OCI-LY7 (cell line): Measurements from ENCODE around the gene KCNMA1. TPM values are rescaled to one million over a fixed set of nuclear protein-coding genes. Genes with fewer than 3 reads are reported as not detected.

ENCODE experiments used
- BruUV-seq: library from RNA; stranded (reverse); fragments of 400-500 nt; replicated peaks from 2 replicates; lab custom pipeline; 2021; lab: Mats Ljungman, UMichigan
- CTCF ChIA-PET: fragments of 300-600 bp; sonication (Branson Sonifier 250); formaldehyde crosslinking; loops from one replicate; lab custom pipeline; 2022; ENCODE audit warnings: antibody characterized with exemption; ENCODE audit not compliant: unreplicated experiment; lab: Charles Lee
- POLR2A ChIA-PET: fragments of 300-600 bp; sonication (Branson Sonifier 250); formaldehyde crosslinking; loops from one replicate; lab custom pipeline; 2022; ENCODE audit warnings: antibody characterized with exemption; lab: Charles Lee
- DNase-seq: peaks from one replicate; pipeline ENCODE4 v3.0.0-alpha.2; 2015; ENCODE audit warnings: low spot score
- H2AFZ ChIP-seq: fragments of 200-600 bp; sonication (generic), shearing (Covaris generic); 2 replicates; pipeline ENCODE4 v1.6.1; 2014; ENCODE audit warnings: mild to moderate bottlenecking, antibody characterized with exemption, low read length, moderate library complexity
- H3K27ac ChIP-seq: fragments of 200-600 bp; sonication (generic); 2 replicates; pipeline ENCODE4 v1.5.1; 2014; ENCODE audit warnings: mixed run types, low read depth, mild to moderate bottlenecking, moderate library complexity, low read length, inconsistent platforms; ENCODE audit not compliant: poor library complexity, severe bottlenecking
- H3K36me3 ChIP-seq: fragments of 200-600 bp; sonication (generic); 2 replicates; pipeline ENCODE4 v1.6.1; 2014; ENCODE audit warnings: mild to moderate bottlenecking, antibody characterized with exemption, low read length, moderate library complexity, mixed read lengths; ENCODE audit not compliant: insufficient read depth
- H3K4me1 ChIP-seq: fragments of 200-600 bp; sonication (generic); 2 replicates; pipeline ENCODE4 v1.5.1; 2014; ENCODE audit warnings: mild to moderate bottlenecking, low read length; ENCODE audit not compliant: insufficient read depth, poor library complexity, severe bottlenecking
- H3K4me2 ChIP-seq: fragments of 200-600 bp; sonication (generic); 2 replicates; pipeline ENCODE4 v1.6.1; 2014; ENCODE audit warnings: mild to moderate bottlenecking, low read length
- H3K4me3 ChIP-seq: fragments of 200-600 bp; sonication (generic); 2 replicates; pipeline ENCODE4 v1.5.1; 2014; ENCODE audit warnings: mild to moderate bottlenecking, low read depth, low read length; ENCODE audit not compliant: poor library complexity, severe bottlenecking
- H3K79me2 ChIP-seq: fragments of 200-600 bp; sonication (generic); 2 replicates; pipeline ENCODE4 v1.6.1; 2016; ENCODE audit warnings: low read depth, mild to moderate bottlenecking, low read length, moderate library complexity, mixed read lengths; ENCODE audit not compliant: insufficient read depth
- H3K9me2 ChIP-seq: fragments of 200-600 bp; sonication (generic); 2 replicates; pipeline ENCODE4 v1.6.1; 2016; ENCODE audit warnings: mild to moderate bottlenecking, low read length, mixed read lengths; ENCODE audit not compliant: insufficient read depth
- H3K9me3 ChIP-seq: fragments of 200-600 bp; sonication (generic); 2 replicates; pipeline ENCODE4 v1.6.1; 2014; ENCODE audit warnings: mild to moderate bottlenecking, mixed run types, low read length, mixed read lengths
- H4K20me1 ChIP-seq: fragments of 200-600 bp; sonication (generic); 2 replicates; pipeline ENCODE4 v1.6.1; 2014; ENCODE audit warnings: mild to moderate bottlenecking, antibody characterized with exemption, low read length, moderate library complexity, mixed read lengths; ENCODE audit not compliant: insufficient read depth
- CTCF ChIP-seq: fragments of 200-600 bp; sonication (generic); conservative IDR thresholded peaks from 2 replicates; pipeline ENCODE4 v1.5.1; 2014; ENCODE audit warnings: mild to moderate bottlenecking, antibody characterized with exemption, low read length, moderate library complexity, mixed read lengths
- EZH2phosphoT487 ChIP-seq: fragments of 200-600 bp; sonication (generic); IDR thresholded peaks from 2 replicates; pipeline ENCODE4 v1.6.1; 2018; ENCODE audit warnings: low read depth, borderline replicate concordance, mild to moderate bottlenecking, mixed run types, antibody characterized with exemption, low read length, moderate library complexity, mixed read lengths
- intact Hi-C: fragments of 100-400 bp; cut with micrococcal nuclease; formaldehyde crosslinking; loops from one replicate; pipeline ENCODE4 v1.10.0; 2022; ENCODE audit not compliant: unreplicated experiment
- total RNA-seq, 2 experiments: library from RNA; depleted of rRNA in 1 of 2; stranded (reverse); fragments of >200 nt in 1 of 2; shearing (Covaris generic) in 1 of 2; gene quantifications; 2 replicates each; pipeline ENCODE4 v1.2.3, GENCODE V29; 2014 to 2022

The KCNMA1 gene
- total RNA-seq, 2 experiments from 2014 or later, result not detected

DNA sequence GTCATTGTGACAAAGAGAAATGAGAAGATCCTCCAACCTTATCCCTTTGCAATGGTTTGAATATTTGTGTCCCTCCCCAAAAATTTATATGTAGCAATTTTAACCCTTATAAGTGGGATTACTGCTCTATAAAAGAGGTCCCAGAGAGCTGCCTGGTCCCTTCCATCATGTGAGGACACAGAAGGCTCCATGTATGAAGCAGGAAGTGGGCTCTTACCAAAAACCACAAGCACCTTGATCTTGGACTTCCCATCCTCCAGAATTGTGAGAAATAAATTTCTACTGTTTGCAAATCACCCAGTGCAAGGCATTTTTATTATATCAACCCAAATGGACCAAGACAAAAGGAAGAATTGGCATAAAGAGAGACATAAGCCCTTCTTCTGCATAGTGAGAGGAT, 95.7 kb downstream of the KCNMA1 start:
- Histone ChIP-seq H2AFZ (no peak overlapping the region), H3K36me3 (no peaks in the 10 kb centered on the region), H3K4me3 (no peak overlapping the region), H3K27ac (no peak overlapping the region), H3K4me2 (no peak overlapping the region), H3K79me2 (no peaks in the 10 kb centered on the region), H3K9me3 (no peaks in the 10 kb centered on the region), H3K9me2 (no peaks in the 10 kb centered on the region), H4K20me1 (no peaks in the 10 kb centered on the region), H3K4me1 (no peaks in the 10 kb centered on the region)
- no peak for TF ChIP-seq EZH2phosphoT487
- intact Hi-C loops, result no loop called here
- no peak for DNase-seq
- POLR2A ChIA-PET, result no interaction called here
- no TSS peak for BruUV-seq
- CTCF ChIA-PET, result no interaction called here

DNA sequence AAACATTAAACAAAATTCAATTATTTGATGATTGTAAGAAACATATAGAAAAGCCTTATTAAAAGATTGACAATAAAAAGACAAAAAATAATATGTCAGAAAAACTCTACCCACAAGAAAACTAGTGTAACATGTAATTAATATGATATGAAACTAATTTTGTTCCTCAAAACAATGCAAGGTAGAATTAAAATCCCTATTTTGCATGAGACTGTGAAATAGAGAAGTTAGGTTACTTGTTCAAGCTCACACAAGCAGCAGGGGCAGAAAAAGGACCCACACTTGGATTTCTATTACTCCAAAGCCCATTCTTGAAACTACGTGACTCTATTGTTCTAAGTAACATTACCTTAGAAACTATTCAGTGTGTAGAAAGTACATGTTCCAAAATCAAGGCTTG, 96.4 kb downstream of the KCNMA1 start:
- Histone ChIP-seq H3K27ac (no peak overlapping the region), H3K4me2 (no peak overlapping the region), H3K36me3 (no peaks in the 10 kb centered on the region), H3K9me3 (no peaks in the 10 kb centered on the region), H3K4me3 (no peak overlapping the region), H2AFZ (no peak overlapping the region), H3K4me1 (no peaks in the 10 kb centered on the region), H4K20me1 (no peaks in the 10 kb centered on the region), H3K79me2 (no peaks in the 10 kb centered on the region), H3K9me2 (no peaks in the 10 kb centered on the region)
- TF ChIP-seq CTCF (no peak), EZH2phosphoT487 (no peak)
- ChIA-PET POLR2A (no interaction called here), CTCF (no interaction called here)
- no peak for DNase-seq
- intact Hi-C loops, result no loop called here
- BruUV-seq, result no TSS peak

DNA sequence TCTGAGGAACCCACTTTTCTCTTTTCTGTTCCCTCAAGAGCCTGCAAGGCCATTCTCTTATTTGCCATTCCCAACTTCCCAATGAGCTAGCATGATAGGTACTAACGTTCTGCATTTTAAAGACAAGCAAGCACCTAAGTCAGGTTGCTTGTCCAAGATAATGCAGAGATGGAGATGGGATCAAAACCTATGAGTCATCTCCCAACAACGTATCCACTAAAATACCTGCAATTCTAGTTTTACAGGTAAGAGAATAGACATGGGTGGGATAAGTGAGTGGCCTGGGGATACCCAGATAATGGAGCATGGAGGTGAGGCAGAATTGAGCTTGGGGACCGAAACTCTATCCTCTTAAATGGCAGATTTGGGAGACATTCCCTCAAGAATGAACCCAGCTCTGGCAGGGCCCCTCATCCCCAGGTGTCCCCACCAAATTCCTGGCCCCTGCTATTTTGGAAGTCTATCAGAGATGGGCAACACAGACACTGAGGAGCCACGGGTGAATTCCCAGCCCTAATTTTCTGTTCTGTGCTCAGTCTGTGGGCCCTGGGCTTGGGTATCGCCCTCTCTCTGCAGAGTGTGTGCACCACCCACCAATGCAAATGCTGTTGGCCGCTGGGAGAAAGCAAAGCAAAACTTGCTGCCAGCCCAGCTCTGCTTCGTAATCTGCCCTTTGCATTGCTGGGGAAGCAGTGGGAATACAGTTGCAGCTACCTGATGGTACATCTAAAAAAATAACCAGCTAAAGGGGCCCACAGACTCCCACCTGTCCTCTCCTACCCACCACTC, 98.3 kb downstream of the KCNMA1 start:
- no peak overlapping the region for H3K4me2 ChIP-seq

More for the DNA sequence above, 98.3 kb downstream of the KCNMA1 start:
- CTCF ChIA-PET, result no interaction called here
- Histone ChIP-seq H3K9me3 (no peaks in the 10 kb centered on the region), H3K4me3 (no peak overlapping the region), H3K36me3 (no peaks in the 10 kb centered on the region), H2AFZ (no peak overlapping the region), H4K20me1 (no peaks in the 10 kb centered on the region), H3K27ac (no peak overlapping the region), H3K4me1 (no peaks in the 10 kb centered on the region), H3K9me2 (no peaks in the 10 kb centered on the region), H3K79me2 (no peaks in the 10 kb centered on the region)
- BruUV-seq, result no TSS peak
- no peak for DNase-seq
- POLR2A ChIA-PET, result no interaction called here
- no peak for TF ChIP-seq EZH2phosphoT487
- no peak for TF ChIP-seq CTCF
- intact Hi-C loops, result no loop called here
